GM18526 (cell line): Measurements from ENCODE around the gene KCNN2.

ENCODE experiments used
- POLR2A ChIP-seq: IDR thresholded peaks from 3 replicates; pipeline ENCODE4 v1.6.1; 2011; ENCODE audit not compliant: insufficient read length; ENCODE audit errors: extremely low read depth

Gene KCNN2

GRCh38 chr5:114361724-114362196 is at the start of gene KCNN2:
TSS of gene KCNN2 (plus strand) at chr5:114362070. CDS start at chr5:114362140, 70 bp downstream.
- no peak for TF ChIP-seq POLR2A

- TF ChIP-seq POLR2A, result no peak
These were observed 49.2 kb upstream of the KCNN2 start for GRCh38 chr5:114312658-114313057.

DNA sequence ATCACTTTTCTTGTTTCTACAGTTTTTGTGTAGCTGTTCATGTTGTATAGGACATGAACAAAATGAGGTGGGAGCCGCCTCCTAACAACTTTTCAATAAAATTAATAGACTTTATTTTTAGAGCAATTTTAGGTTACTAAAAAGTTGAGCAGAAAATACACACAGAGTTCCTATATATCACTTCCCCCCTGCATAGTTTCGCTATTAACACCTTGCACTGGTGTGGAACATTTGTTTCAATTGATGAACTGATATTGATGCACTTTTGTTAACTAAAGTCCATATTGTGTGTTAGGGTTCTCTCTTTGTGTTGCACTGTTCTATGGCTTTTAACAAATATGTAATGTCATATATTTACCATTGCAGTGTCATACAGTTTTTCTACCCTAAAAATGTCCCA is 47.8 kb upstream of the KCNN2 start:
- TF ChIP-seq POLR2A, result no peak

GRCh38 chr5:114316167-114316566 is 45.7 kb upstream of the KCNN2 start:
- no peak for TF ChIP-seq POLR2A

- TF ChIP-seq POLR2A, result no peak
These were observed 44.1 kb upstream of the KCNN2 start for GRCh38 chr5:114317751-114318150.

- TF ChIP-seq POLR2A, result no peak
These were observed 42.6 kb upstream of the KCNN2 start for GRCh38 chr5:114319236-114319635.

DNA sequence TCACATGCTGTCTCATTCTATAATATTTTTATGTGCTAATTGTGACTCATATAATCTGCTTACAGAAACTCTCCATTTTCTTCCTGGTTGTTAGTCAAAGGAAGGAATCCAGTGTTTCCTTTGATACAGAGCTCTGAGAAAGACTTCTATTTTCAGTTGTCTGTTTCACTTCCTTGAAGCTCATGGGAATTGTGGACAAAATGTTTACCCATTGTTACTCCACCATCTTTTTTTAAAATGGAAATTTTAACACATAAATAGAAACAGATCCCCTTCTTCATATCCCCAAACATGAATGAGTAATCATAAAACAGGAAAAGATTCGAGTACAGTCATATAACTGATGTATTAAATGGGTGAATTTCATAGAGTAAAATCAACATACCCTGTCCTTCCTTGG is 42.0 kb upstream of the KCNN2 start:
- TF ChIP-seq POLR2A, result no peak

DNA sequence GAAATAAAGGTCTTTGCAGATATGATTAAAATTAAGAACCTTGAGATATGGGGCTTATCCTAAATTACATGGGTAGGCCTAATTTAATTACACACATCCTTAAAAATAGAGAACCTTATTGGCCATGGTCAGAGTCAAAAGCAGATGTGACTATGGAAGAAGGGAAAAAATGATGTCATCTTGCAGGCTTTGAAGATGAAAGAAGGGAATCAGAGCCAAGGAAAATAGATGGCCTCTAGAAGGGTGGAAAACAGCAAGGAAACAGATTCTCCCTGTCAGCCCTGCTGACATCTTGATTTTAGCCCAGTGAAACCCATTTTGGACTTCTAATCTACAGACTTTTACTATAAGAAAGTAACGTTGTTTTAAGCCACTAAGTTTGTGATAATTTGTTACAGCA is 37.6 kb upstream of the KCNN2 start:
- TF ChIP-seq POLR2A, result no peak

DNA sequence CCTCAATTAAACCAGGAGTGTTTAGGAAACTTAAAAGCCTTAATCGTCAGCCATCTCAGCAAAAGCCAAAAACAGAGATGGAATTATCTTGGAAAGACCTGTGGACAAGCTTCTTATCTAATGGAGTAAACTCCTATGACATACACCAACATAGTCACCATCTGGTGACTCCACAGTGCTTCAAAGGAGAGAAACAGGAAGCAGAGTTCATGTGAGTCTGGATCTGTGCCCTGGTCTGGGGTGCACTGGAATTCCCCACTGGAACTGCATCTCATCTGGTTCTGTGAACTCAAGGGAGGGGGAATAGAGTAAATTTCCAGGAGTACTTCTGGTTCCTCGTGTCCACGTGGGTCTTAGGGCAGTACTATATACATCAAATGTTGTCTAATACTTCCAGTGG is 36.3 kb upstream of the KCNN2 start:
- no peak for TF ChIP-seq POLR2A

- no peak for TF ChIP-seq POLR2A
These were observed 34.4 kb upstream of the KCNN2 start for GRCh38 chr5:114327474-114327873.

DNA sequence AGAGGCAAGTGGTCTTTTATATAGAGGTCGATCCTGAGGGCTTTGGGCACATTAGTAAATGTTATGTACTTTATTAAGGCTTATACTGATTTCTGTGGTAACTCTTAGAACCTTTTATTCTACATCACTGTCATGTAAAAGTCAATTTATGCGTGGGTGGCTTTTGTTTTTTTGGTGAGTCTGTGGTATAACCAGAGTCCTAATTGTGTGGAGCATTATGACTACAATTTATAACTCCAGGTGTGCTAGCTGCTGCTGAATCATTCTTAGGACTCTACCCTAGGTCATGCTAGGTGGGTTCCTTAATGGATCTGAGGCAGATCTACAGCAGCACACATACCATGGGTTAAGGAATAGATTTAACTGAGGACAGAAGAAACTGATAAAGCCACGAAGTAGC is 33.9 kb upstream of the KCNN2 start:
- no peak for TF ChIP-seq POLR2A

DNA sequence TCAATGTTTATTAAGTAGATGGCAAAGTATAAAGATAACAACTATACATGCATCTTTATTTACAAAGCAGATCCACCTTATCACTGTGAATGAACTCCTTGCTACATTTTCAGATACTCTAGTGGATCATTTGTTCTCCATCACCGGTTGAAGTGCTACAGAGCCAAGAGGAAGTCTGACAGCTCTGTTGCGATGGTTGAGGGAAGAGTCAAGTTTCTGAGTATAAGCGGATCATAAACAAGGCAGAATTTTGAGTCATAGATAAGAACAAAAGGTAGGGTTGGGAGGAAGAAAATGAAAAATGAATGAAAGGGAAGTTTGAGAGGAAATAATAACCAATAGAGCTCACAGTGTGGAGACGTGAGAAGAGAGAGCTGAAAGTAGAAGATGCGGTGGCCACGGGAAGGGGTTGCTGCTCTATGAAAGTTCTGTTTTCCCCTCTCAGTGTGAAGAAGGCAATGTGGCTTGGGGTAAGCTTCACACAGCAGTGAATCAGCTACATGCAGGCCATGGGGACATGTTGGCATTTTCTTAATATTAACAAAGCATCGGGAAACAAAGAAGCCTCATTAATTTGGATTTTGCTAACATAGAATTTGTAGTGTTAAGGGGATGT is 30.8 kb upstream of the KCNN2 start:
- TF ChIP-seq POLR2A, result no peak

- TF ChIP-seq POLR2A, result no peak
These were observed 29.4 kb upstream of the KCNN2 start for GRCh38 chr5:114332493-114332892.

DNA sequence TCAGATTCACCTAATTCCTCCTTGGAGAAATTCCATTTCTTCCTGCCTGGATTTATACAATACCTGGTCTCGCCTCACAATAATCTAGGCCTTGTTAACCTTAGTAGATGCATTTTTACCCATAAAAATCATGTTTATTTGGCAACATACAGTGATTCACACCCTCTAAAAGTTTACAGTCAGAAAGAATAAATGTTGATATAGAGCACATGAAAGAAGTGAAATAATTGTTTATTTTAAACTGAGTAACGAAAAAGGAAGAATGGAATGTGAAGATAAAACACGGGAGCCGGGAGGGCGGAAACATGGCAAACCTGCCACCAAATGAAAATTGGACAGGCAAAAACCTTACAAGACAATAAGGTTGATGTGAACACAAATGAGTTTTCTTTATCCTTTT is 28.9 kb upstream of the KCNN2 start:
- no peak for TF ChIP-seq POLR2A

GRCh38 chr5:114335391-114335790 is 26.5 kb upstream of the KCNN2 start:
- TF ChIP-seq POLR2A, result no peak

GRCh38 chr5:114339108-114339507 is 22.8 kb upstream of the KCNN2 start:
- TF ChIP-seq POLR2A, result no peak

DNA sequence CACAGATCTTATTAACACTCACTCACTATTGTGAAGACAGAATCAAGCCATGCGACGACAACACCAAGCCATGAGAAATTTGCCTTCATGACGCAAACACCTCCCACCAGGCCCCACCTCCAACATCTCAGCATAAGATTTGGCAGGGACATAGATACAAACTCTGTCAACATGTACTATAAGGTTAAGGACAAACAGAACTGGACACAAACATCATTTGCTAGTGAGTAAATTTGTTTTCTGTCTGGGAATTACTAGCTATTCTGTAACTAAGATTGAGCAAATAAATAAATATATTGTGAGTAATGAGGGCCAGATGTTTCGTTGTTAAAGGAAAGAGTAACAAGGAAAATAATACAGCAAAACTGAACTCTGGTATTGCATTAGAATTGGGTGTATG is 15.7 kb upstream of the KCNN2 start:
- TF ChIP-seq POLR2A, result no peak
